HepG2 (cell line): ENCODE data around the gene SOWAHD. TPM values are rescaled to one million over a fixed set of nuclear protein-coding genes. Genes with fewer than 3 reads are reported as not detected.
A peak's percentile ranks its signal among the peaks of the same experiment; 100 is the strongest.

ENCODE experiments used
- ATF1 ChIP-seq: IDR thresholded peaks from 2 replicates; pipeline ENCODE4 v1.6.1; 2016; ENCODE audit warnings: mild to moderate bottlenecking, control low read depth
- ATF7 ChIP-seq, 2 experiments: fragments of 450-650 bp in 1 of 2; sonication (generic) in 1 of 2; formaldehyde crosslinking in 1 of 2; IDR thresholded peaks; 2 replicates each; pipeline versions ENCODE4 v1.4.0 to v1.6.1; 2016 to 2020; ENCODE audit warnings: antibody characterized with exemption in 1 of 2, mild to moderate bottlenecking in 1 of 2, missing genetic modification reagents in 1 of 2
- ATF7-NPFF ChIP-seq: sonication (generic); formaldehyde crosslinking; IDR thresholded peaks from 2 replicates; pipeline ENCODE4 v1.8.1; 2023; ENCODE audit warnings: mild to moderate bottlenecking, low read depth, missing genetic modification reagents, moderate library complexity
- CBFB ChIP-seq: sonication (generic); formaldehyde crosslinking; IDR thresholded peaks from 2 replicates; pipeline ENCODE4 v1.4.0; 2020; ENCODE audit warnings: missing genetic modification reagents
- CSRNP1 ChIP-seq: sonication (generic); formaldehyde crosslinking; IDR thresholded peaks from 2 replicates; pipeline ENCODE4 v1.8.1; 2023; ENCODE audit warnings: mild to moderate bottlenecking, missing genetic modification reagents
- ELF4 ChIP-seq: sonication (generic); formaldehyde crosslinking; IDR thresholded peaks from 2 replicates; pipeline ENCODE4 v1.5.0; 2020; ENCODE audit warnings: missing genetic modification reagents, mild to moderate bottlenecking, moderate library complexity, borderline replicate concordance
- FLYWCH1 ChIP-seq: sonication (generic); formaldehyde crosslinking; IDR thresholded peaks from 2 replicates; pipeline ENCODE4 v1.8.1; 2023; ENCODE audit warnings: mild to moderate bottlenecking, missing genetic modification reagents
- FOSL2 ChIP-seq: sonication (generic); formaldehyde crosslinking; IDR thresholded peaks from 2 replicates; pipeline ENCODE4 v1.4.0; 2020; ENCODE audit warnings: missing genetic modification reagents
- GFI1 ChIP-seq: sonication (generic); formaldehyde crosslinking; IDR thresholded peaks from 2 replicates; pipeline ENCODE4 v1.5.0; 2020; ENCODE audit warnings: missing genetic modification reagents, mild to moderate bottlenecking, borderline replicate concordance
- KMT2A ChIP-seq: sonication (generic); formaldehyde crosslinking; IDR thresholded peaks from 2 replicates; pipeline ENCODE4 v1.4.0; 2020; ENCODE audit warnings: missing genetic modification reagents
- MYC ChIP-seq: sonication (generic); formaldehyde crosslinking; IDR thresholded peaks from 2 replicates; pipeline ENCODE4 v1.9.0; 2021; ENCODE audit warnings: missing genetic modification reagents, borderline replicate concordance
- RBFOX2 ChIP-seq: fragments of 200-400 bp; formaldehyde crosslinking; IDR thresholded peaks from 2 replicates; pipeline ENCODE4 v1.6.1; 2017; ENCODE audit warnings: low read depth, mild to moderate bottlenecking, low read length
- SNAPC2 ChIP-seq: sonication (generic); formaldehyde crosslinking; IDR thresholded peaks from 2 replicates; pipeline ENCODE4 v1.8.1; 2022; ENCODE audit warnings: mild to moderate bottlenecking, missing genetic modification reagents
- STAG1 ChIP-seq: sonication (generic); formaldehyde crosslinking; IDR thresholded peaks from 2 replicates; pipeline ENCODE4 v1.4.0; 2020; ENCODE audit warnings: missing genetic modification reagents
- STAT6 ChIP-seq: sonication (generic); formaldehyde crosslinking; IDR thresholded peaks from 2 replicates; pipeline ENCODE4 v1.4.0; 2020; ENCODE audit warnings: missing genetic modification reagents, mild to moderate bottlenecking, borderline replicate concordance
- THAP11 ChIP-seq: IDR thresholded peaks from 2 replicates; pipeline ENCODE4 v1.6.1; 2016; ENCODE audit warnings: missing biosample characterization, missing genetic modification reagents
- YEATS4 ChIP-seq: sonication (generic); formaldehyde crosslinking; IDR thresholded peaks from 2 replicates; pipeline ENCODE4 v1.4.0; 2020; ENCODE audit warnings: missing genetic modification reagents, borderline replicate concordance
- YY1 ChIP-seq: IDR thresholded peaks from 2 replicates; pipeline ENCODE4 v1.6.1; 2011; ENCODE audit warnings: low read length, low read depth, moderate library complexity, mild to moderate bottlenecking; ENCODE audit not compliant: insufficient read depth, insufficient replicate concordance
- ZBTB1 ChIP-seq: sonication (generic); formaldehyde crosslinking; IDR thresholded peaks from 2 replicates; pipeline ENCODE4 v1.4.0; 2020; ENCODE audit warnings: missing genetic modification reagents, borderline replicate concordance
- ZNF34 ChIP-seq: sonication (generic); formaldehyde crosslinking; IDR thresholded peaks from 2 replicates; pipeline ENCODE4 v1.4.0; 2020; ENCODE audit warnings: mild to moderate bottlenecking, missing genetic modification reagents, borderline replicate concordance
- ZNF75D ChIP-seq: sonication (generic); formaldehyde crosslinking; IDR thresholded peaks from 2 replicates; pipeline ENCODE4 v1.8.1; 2023; ENCODE audit warnings: missing genetic modification reagents, mild to moderate bottlenecking, borderline replicate concordance
- ZNF878 ChIP-seq: sonication (generic); formaldehyde crosslinking; IDR thresholded peaks from 2 replicates; pipeline ENCODE4 v1.8.1; 2023; ENCODE audit warnings: mild to moderate bottlenecking, missing genetic modification reagents, moderate library complexity
- ZNF879 ChIP-seq: sonication (generic); formaldehyde crosslinking; IDR thresholded peaks from 2 replicates; pipeline ENCODE4 v1.8.1; 2023; ENCODE audit warnings: missing genetic modification reagents
- polyA plus RNA-seq, 8 experiments: library from polyadenylated mRNA; depleted of rRNA in 3 of 8; stranded (reverse) in 7 of 8; unstranded in 1 of 8; fragments of >200 nt; fragmentation: Illumina TruSeq in 4 of 8; extraction: Trizol in 4 of 8; gene quantifications; 2 replicates each; pipeline versions ENCODE4 v1.2.1 to v1.2.3, GENCODE V29; 2011 to 2016; ENCODE audit warnings: low read depth in 4 of 8, missing spikeins in 1 of 8, mixed read lengths in 1 of 8; ENCODE audit not compliant: insufficient read depth in 1 of 8
- total RNA-seq, 5 experiments: library from RNA; depleted of rRNA; stranded (reverse); fragments of >200 nt; fragmentation: Illumina TruSeq; extraction: Trizol; gene quantifications; 2 replicates each; pipeline ENCODE4 v1.2.3, GENCODE V29; 2016; ENCODE audit warnings: low read depth in 1 of 5
- TF ChIP-seq, protein P1 (sequence below): IDR thresholded peaks from 2 replicates; pipeline ENCODE4 v1.6.1; 2016; ENCODE audit warnings: mild to moderate bottlenecking

The SOWAHD gene
- total and polyA plus RNA-seq, 2 of the 13 experiments (the other 11 are each of a cell fraction or from before 2014, with no cell fraction given) = 1.0 to 1.3 TPM

GRCh38 chrX:119791437-119792231 lies 33.2 kb downstream of the SOWAHD start, which contains the start of gene RPL39 (continued):
- TF ChIP-seq MYC (CRISPR knock-in tag) (peak; percentile 81; the same call in 1 of the 2 replicates), ZBTB1 (CRISPR knock-in tag) (no peak), ZNF75D (CRISPR knock-in tag) (no peak), YEATS4 (peak; percentile 67), FLYWCH1 (0 out of 2 replicates have a peak, but pooled peaks have one; percentile 39), KMT2A (0 out of 2 replicates have a peak, but pooled peaks have one; percentile 41), FOSL2 (CRISPR knock-in tag) (peak; percentile 2; the same call in 1 of the 2 replicates), ATF7-NPFF (CRISPR knock-in tag) (no peak), SNAPC2 (CRISPR knock-in tag) (peak; percentile 62; the same call in 1 of the 2 replicates), THAP11 (CRISPR knock-in tag) (peak; percentile 72; the same call in 1 of the 2 replicates), STAG1 (CRISPR knock-in tag) (0 out of 2 replicates have a peak, but pooled peaks have one; percentile 7), ELF4 (CRISPR knock-in tag) (peak; percentile 24; the same call in 1 of the 2 replicates), ZNF879 (CRISPR knock-in tag) (0 out of 2 replicates have a peak, but pooled peaks have one; percentile 59), RBFOX2 (peak; percentile 86), STAT6 (CRISPR knock-in tag) (no peak), CSRNP1 (CRISPR knock-in tag) (peak; percentile 46; the same call in 1 of the 2 replicates), ATF1 (CRISPR knock-in tag) (peak; percentile 53; the same call in 1 of the 2 replicates), ATF7 (IDR thresholded peaks at IDR 0.05) (no peak), ATF7 (CRISPR knock-in tag; IDR thresholded peaks at IDR 0.05) (no peak), ZNF34 (no peak), YY1 (peak; percentile 71), GFI1 (0 out of 2 replicates have a peak, but pooled peaks have one; percentile 46), CBFB (CRISPR knock-in tag) (no peak), ZNF878 (CRISPR knock-in tag) (peak; percentile 48; the same call in 1 of the 2 replicates)
- TF ChIP-seq, protein P1, sequence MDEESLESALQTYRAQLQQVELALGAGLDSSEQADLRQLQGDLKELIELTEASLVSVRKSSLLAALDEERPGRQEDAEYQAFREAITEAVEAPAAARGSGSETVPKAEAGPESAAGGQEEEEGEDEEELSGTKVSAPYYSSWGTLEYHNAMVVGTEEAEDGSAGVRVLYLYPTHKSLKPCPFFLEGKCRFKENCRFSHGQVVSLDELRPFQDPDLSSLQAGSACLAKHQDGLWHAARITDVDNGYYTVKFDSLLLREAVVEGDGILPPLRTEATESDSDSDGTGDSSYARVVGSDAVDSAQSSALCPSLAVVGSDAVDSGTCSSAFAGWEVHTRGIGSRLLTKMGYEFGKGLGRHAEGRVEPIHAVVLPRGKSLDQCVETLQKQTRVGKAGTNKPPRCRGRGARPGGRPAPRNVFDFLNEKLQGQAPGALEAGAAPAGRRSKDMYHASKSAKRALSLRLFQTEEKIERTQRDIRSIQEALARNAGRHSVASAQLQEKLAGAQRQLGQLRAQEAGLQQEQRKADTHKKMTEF (CRISPR knock-in tag) = 0 out of 2 replicates have a peak, but pooled peaks have one; percentile 25
